Hair follicle dermal papilla cell (primary cell): ENCODE data around the gene ATP1B2. TPM values are rescaled to one million over a fixed set of nuclear protein-coding genes. Genes with fewer than 3 reads are reported as not detected.

Source experiments
- total RNA-seq: library from RNA; depleted of rRNA; stranded (reverse); fragments of >200 nt; gene quantifications from 2 replicates; pipeline ENCODE4 v1.2.3, GENCODE V29; 2012

ATP1B2 gene, protein sequence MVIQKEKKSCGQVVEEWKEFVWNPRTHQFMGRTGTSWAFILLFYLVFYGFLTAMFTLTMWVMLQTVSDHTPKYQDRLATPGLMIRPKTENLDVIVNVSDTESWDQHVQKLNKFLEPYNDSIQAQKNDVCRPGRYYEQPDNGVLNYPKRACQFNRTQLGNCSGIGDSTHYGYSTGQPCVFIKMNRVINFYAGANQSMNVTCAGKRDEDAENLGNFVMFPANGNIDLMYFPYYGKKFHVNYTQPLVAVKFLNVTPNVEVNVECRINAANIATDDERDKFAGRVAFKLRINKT
- not detected in 2 replicates for total RNA-seq

DNA sequence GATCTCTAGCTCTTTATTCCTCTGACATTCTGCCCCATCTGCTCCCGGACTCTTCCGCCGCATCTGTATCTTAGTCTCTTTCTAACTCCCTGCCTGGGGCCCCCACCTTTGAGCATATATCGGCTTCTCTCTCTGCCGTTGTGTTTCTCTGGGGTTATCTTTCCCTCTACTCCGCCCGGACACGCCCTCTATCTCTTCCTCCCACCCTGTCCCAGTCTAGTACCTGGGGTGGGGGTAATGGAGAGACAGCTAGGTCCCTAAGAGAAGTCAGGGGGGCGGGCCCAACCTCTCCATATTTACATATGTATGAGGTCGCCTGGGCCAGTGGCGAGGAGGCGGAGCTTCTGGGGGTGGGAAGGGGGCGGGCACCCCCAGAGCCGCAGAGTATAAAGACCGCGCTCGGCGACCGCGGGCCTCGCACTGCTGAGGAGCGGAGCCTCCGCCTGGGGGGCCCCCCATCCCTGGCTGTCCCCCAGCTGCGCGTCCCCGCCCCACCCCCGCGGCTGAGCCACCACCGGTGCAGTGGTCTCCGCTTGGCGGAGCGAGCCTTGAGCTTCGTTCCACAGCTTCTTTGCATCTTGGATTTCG, at the start of gene ATP1B2:
TSS of gene ATP1B2 (plus strand) at position 418 of the 588 bp plus-strand sequence. CDS start 593 bp downstream, outside the sequence.

DNA sequence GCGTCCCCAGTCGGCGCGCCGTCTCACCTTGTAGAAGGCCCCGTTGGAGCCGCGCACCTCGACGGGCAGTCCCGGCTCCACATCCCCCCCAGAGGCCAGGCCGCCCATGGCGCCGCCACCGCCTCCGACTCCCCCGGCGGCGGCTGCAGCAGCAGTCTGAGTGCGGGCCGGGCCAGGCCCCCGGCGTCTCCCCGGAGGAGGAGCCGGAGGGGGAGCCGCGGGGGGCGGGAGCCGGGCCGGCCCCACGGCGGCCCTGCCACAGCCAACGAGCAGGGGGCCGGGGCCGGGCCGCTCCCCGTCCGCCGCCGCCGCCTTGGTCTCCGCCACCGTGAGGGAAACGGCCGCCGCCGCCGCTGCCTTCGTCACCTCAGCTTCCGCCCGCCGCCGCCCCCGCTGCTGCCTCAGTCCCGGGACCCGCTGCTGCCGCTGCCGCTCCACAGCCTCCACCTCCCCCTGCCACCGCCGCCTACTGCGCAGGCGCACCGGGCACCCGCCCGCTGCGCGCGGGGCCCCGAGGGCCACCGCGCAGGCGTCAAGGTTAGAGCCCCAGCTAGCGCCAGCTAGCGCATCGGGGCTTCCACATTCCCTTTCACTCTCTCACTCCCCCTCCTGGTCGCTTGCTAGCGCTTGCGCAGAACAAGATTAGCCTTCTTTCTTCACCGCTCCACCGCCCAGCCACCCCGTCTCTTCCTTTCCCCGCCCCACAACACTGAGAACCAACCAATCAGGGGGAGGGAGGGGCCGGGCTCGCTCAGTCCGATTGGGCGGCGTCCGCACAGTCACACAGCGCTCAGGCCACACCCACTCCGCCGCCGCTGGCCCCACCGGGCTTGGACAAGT, 36.1 kb upstream of the ATP1B2 start, which contains the start of gene FXR2:
TSS of gene FXR2 (minus strand) at position 473 of the 840 bp plus-strand sequence. CDS start at position 108, 365 bp downstream.

DNA sequence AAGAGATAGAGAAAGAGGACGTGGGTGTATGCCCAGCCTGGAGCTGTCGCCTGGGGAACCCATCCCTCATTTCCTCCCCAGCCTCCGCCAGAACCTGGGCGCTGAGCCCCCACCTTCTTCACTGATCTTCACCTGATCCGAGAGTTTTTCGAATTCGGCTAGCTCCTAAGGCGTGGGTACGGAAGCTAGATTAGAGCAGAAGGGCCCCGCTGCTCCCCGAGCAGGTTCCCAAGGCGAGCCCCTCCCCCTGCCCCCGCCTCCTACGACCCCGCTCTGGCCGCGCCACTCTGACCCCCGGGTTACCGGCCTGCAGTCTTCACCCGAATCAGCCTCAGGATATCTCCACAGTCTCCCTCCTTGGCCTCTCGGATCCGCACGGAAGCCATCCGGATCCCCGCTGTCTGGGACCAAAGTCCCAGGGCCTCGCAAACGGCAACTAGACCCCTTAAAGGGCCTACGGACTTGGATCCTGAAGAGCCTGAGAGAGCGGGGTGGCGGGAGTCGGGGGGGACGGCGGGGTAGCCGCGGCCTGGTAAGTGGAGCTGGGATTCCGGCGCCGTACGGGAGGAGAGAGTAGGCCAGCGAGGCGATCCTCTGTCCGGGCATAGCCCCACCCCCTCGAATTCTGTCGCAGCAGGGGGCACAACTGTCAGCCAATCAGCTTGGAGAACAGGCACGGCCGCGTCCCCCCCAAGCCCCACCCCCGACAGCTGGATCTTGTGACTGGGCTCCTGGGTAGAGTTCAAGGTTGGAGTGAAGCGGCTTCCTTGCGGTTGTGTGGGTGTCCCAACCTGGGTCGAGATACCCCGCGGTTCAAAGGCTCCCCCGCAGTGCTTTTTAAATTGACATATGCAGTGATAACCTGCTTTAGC, 23.2 kb upstream of the ATP1B2 start, which contains the start of gene SAT2:
TSS of gene SAT2 (minus strand) at position 572 of the 872 bp plus-strand sequence. CDS start at position 386, 186 bp downstream.

DNA sequence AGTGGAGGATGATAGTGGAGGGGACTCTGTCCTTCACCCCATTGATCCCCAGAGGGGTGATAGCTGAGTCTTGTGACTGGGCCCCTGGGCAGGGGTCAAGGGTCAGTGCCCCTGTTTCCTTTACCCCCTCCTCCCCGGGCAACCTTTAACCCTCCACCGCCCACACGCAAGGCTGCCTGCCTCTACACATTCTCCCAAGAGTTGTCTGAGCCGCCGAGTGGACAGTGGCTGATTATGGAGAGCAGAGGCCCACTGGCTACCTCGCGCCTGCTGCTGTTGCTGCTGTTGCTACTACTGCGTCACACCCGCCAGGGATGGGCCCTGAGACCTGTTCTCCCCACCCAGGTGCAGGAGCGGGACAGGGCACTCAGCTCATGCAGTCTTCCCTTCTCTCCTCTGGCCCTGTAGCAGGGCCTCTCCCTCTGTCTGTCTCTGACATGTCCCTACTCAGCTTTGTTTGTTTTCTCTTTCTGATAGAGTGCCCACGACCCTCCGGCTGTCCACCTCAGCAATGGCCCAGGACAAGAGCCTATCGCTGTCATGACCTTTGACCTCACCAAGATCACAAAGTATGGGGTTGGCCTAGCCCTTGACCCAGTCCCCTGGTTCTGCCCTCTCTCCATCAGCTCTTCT, 20.7 kb upstream of the ATP1B2 start, which contains the start of gene SHBG:
TSS of gene SHBG (plus strand) at position 197 of the 633 bp plus-strand sequence. CDS start at position 235, 38 bp downstream.

DNA sequence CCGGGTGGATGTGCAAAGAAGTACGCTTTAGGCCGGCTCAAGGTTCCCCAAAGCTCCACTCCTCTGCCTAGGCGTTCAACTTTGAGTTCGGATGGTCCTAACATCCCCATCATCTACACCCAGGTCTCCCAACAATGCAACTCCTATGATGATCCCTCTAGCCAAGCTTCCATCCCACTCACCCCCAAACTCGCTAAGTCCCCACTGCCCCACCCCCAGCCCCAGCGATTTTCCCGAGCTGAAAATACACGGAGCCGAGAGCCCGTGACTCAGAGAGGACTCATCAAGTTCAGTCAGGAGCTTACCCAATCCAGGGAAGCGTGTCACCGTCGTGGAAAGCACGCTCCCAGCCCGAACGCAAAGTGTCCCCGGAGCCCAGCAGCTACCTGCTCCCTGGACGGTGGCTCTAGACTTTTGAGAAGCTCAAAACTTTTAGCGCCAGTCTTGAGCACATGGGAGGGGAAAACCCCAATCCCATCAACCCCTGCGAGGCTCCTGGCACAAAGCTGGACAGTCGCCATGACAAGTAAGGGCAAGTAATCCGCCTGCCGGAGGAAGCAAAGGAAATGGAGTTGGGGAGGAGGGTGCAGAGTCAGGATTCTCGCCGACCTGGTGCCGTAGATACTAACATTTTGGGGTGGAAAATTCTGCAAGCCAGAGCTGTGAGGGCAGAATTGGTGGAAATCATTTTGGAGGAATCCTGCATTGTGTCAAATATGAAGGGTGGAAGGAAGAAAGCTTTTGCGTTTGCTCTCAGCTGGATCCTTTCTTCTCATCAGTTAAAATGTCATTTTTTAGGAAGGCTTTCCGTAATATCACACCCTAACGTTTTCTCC, 36.6 kb downstream of the ATP1B2 start, which contains the start of gene TP53:
TSS of gene TP53 (minus strand) at position 419 of the 836 bp plus-strand sequence. CDS start 10,896 bp downstream, outside the sequence.

DNA sequence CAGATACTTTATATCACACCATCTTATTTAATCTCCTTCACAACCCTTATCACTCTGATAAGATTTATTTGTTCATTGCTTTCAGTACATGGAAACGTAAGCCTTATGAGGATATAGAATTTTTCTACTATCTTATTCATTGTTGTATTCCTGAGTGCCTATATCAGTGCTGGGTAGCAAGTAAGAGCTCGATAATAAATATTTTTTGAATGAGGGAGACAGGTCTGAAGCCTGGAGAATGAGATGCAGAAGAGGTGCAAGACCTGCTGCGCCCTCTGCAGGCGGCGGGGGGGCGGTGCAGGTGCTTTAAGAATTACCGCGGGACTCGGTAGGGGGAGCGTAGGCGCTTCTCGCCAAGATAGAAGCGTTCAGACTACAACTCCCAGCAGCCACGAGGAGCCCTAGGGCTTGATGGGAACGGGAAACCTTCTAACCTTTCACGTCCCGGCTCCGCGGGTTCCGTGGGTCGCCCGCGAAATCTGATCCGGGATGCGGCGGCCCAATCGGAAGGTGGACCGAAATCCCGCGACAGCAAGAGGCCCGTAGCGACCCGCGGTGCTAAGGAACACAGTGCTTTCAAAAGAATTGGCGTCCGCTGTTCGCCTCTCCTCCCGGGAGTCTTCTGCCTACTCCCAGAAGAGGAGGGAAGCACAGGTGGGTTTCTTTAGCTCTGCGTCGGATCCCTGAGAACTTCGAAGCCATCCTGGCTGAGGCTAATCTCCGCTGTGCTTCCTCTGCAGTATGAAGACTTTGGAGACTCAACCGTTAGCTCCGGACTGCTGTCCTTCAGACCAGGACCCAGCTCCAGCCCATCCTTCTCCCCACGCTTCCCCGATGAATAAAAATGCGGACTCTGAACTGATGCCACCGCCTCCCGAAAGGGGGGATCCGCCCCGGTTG, 37.4 kb downstream of the ATP1B2 start, which contains the start of gene WRAP53:
TSS of gene WRAP53 (plus strand) at position 570 of the 900 bp plus-strand sequence. CDS start at position 742, 172 bp downstream.

DNA sequence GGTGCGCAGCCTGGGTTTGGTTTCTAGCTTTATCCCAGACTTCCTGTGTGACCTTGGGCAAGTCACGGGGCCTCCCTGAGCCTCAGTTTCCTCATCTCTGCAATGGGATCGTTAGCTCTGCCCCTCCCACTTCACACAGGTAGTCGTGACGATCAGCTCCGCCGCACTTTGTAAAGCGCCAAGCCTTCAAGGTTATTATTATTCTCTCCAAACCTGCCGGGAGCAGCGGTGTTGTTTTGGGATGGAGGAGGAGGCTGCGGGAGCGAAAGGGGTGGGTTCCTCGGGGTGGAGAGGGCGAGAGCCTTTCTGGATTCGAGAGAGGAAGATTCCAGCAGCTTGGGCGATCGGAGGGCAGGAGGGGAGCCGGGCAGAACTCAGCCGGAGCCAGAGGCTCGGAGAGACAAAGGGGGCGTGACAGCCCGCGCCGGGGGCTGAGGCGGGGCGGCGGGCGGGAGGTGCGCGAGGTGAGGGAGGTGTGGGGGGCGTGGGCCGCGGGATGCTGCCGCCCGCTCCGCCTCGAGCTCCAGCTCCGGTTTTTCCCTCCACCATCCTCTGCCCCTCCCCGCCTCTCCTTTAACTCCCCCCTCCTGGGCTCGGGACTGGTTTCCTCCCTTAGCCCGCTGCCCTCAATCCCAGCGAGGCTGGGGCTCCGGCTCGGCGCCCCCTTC, 54.0 kb downstream of the ATP1B2 start, which contains the start of gene EFNB3:
TSS of gene EFNB3 (plus strand) at position 602 of the 668 bp plus-strand sequence. CDS start 397 bp downstream, outside the sequence.

Other genes starting within 250 kb of the ATP1B2 start
- 39.9 and 61.1 TPM in 2 replicates for gene TMEM256, start 246.8 kb upstream of the ATP1B2 start, total RNA-seq
- gene NLGN2, start 243.1 kb upstream of the ATP1B2 start, total RNA-seq = 16.9 TPM in 2 replicates
- gene SPEM1, start 230.6 kb upstream of the ATP1B2 start, total RNA-seq = not detected in 2 replicates
- gene SPEM2, start 225.3 kb upstream of the ATP1B2 start, total RNA-seq = not detected in 2 replicates
- not detected in 2 replicates for gene SPEM3, start 222.1 kb upstream of the ATP1B2 start, total RNA-seq
- gene TMEM102, start 215.5 kb upstream of the ATP1B2 start, total RNA-seq = 2.3 and 4.5 TPM in 2 replicates
- 0.97 and 1.8 TPM in 2 replicates for gene FGF11, start 211.4 kb upstream of the ATP1B2 start, total RNA-seq
- gene CHRNB1, start 205.9 kb upstream of the ATP1B2 start, total RNA-seq = 6.2 and 7.5 TPM in 2 replicates
- 54.8 TPM in 2 replicates for gene ZBTB4, start 171.3 kb upstream of the ATP1B2 start, total RNA-seq
- not detected in 2 replicates for gene SLC35G6, start 169.5 kb upstream of the ATP1B2 start, total RNA-seq
- 98.0 and 120 TPM in 2 replicates for gene POLR2A, start 166.6 kb upstream of the ATP1B2 start, total RNA-seq
- gene TNFSF12, start 101.9 kb upstream of the ATP1B2 start, total RNA-seq = 12.2 and 20.2 TPM in 2 replicates
- 1.2 and 1.5 TPM in 2 replicates for gene TNFSF13, start 92.2 kb upstream of the ATP1B2 start, total RNA-seq
- 66.4 and 68.7 TPM in 2 replicates for gene SENP3, start 89.0 kb upstream of the ATP1B2 start, total RNA-seq
- 25.3 and 43.4 TPM in 2 replicates for gene CD68, start 71.3 kb upstream of the ATP1B2 start, total RNA-seq
- gene MPDU1, start 67.1 kb upstream of the ATP1B2 start, total RNA-seq = 63.1 and 88.3 TPM in 2 replicates
- gene SOX15, start 60.8 kb upstream of the ATP1B2 start, total RNA-seq = 0.12 and 0.49 TPM in 2 replicates
- 49.2 and 51.1 TPM in 2 replicates for gene FXR2, start 36.0 kb upstream of the ATP1B2 start, total RNA-seq
- gene SAT2, start 23.1 kb upstream of the ATP1B2 start, total RNA-seq = 29.0 and 39.6 TPM in 2 replicates
- gene SHBG, start 20.8 kb upstream of the ATP1B2 start, total RNA-seq = 0.36 TPM in 1 of 2 replicates, not detected in the other
- 62.7 and 67.7 TPM in 2 replicates for gene TP53, start 36.6 kb downstream of the ATP1B2 start, total RNA-seq
- 2.8 and 3.8 TPM in 2 replicates for gene WRAP53, start 37.6 kb downstream of the ATP1B2 start, total RNA-seq
- gene EFNB3, start 54.3 kb downstream of the ATP1B2 start, total RNA-seq = 3.2 and 5.2 TPM in 2 replicates
- gene DNAH2, start 66.8 kb downstream of the ATP1B2 start, total RNA-seq = 0.12 and 0.16 TPM in 2 replicates
- gene KDM6B, start 183.3 kb downstream of the ATP1B2 start, total RNA-seq = 7.7 and 10.7 TPM in 2 replicates
- 0.16 and 0.24 TPM in 2 replicates for gene TMEM88, start 204.1 kb downstream of the ATP1B2 start, total RNA-seq
- 25.2 and 27.8 TPM in 2 replicates for gene NAA38, start 206.6 kb downstream of the ATP1B2 start, total RNA-seq
- gene CYB5D1, start 207.1 kb downstream of the ATP1B2 start, total RNA-seq = 10.7 and 12.8 TPM in 2 replicates
- 114 and 141 TPM in 2 replicates for gene CHD3, start 237.9 kb downstream of the ATP1B2 start, total RNA-seq